ENCODE data around the gene ISM1. TPM values are rescaled to one million over a fixed set of nuclear protein-coding genes. Genes with fewer than 3 reads are reported as not detected.

ISM1 gene
- total RNA-seq, result not detected in 2 replicates

DNA sequence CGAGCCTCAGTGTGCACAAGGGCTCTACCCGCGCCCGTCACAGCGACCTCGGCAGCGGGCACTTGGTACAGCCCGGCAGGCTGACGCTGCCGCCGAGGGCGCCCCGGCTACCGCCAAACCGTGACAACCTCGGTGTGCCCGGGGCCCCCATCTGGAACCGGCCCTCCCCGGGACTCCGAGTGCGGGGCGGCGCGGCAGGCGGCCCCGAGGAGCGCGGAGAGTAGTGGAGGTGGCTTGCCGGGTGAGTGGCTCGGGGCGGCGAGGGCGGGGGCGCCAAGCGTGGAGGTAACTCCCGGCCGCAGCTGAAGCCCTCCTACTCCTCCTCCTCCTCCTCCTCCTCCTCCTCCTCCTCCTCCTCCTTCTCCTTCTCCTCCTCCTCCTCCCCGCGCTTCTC lies at the start of gene ISM1:
TSS of gene ISM1 (plus strand) at position 371 of the 394 bp plus-strand sequence. CDS start 503 bp downstream, outside the sequence.

Other genes with a start within 250 kb of the ISM1 start
- 3.1 and 5.9 TPM in 2 replicates for gene SPTLC3, start 212.3 kb upstream of the ISM1 start, total RNA-seq

All from regular cardiac myocyte (primary cell).